K562 (cell line): Measurements from ENCODE around the gene PTPRT. TPM values are rescaled to one million over a fixed set of nuclear protein-coding genes. Genes with fewer than 3 reads are reported as not detected.

Experiments used
- ATAC-seq: fragments of 200-7000 bp; cut with Tn5 transposase; 3 replicates; pipeline ENCODE4 v1.9.1; 2020; ENCODE audit warnings: moderate library complexity
- BruUV-seq: library from RNA; stranded (reverse); fragments of 400-500 nt; replicated peaks from 2 replicates; lab custom pipeline; 2021; lab: Mats Ljungman, UMichigan
- CTCF ChIA-PET: fragments of 300-600 bp; formaldehyde crosslinking; extraction: SDS; loops from one replicate; lab custom pipeline; 2021; ENCODE audit warnings: low intra/inter-chr PET ratio; lab: Yijun Ruan, JAX
- POLR2A ChIA-PET: fragments of 300-600, 350-650 bp; sonication (Branson Sonifier 250); formaldehyde crosslinking; extraction: SDS; loops from one replicate; lab custom pipeline; 2021; ENCODE audit warnings: antibody characterized with exemption, inconsistent platforms; lab: Yijun Ruan, JAX
- DNase-seq, 4 experiments: peaks; one replicate each; pipeline versions ENCODE4 v3.0.0 to v3.0.0-alpha.2; 2011 to 2018; ENCODE audit warnings: low spot score in 3 of 4, mixed read lengths in 3 of 4; ENCODE audit errors: extremely low read depth in 1 of 4
- FAIRE-seq: peaks from 2 replicates; lab custom pipeline; 2011; peaks lifted over from hg19 to GRCh38; lab: Jason Lieb, UNC
- H2AFZ ChIP-seq: 2 replicates; pipeline ENCODE4 v1.6.0; 2011; ENCODE audit warnings: low read depth, low read length, control low read depth, inconsistent platforms
- H3K27ac ChIP-seq: fragments of 200-600 bp; 3 replicates; pipeline ENCODE4 v1.8.0; 2011; ENCODE audit warnings: low read depth, mild to moderate bottlenecking, control low read depth, inconsistent platforms, low read length, moderate library complexity, mixed read lengths; ENCODE audit errors: extremely low read depth
- H3K27me3 ChIP-seq, 2 experiments: fragments of 300-600 bp in 1 of 2; 2 replicates in 1 of 2; 3 replicates in 1 of 2; pipeline versions ENCODE4 v1.6.0 to v1.8.0; 2011; ENCODE audit warnings: inconsistent platforms in 2 of 2, low read length in 2 of 2, mild to moderate bottlenecking in 1 of 2, mixed read lengths in 1 of 2, moderate library complexity in 1 of 2; ENCODE audit not compliant: control insufficient read depth in 2 of 2, insufficient read depth in 2 of 2
- H3K36me3 ChIP-seq: fragments of 300-600 bp; 3 replicates; pipeline ENCODE4 v1.8.0; 2011; ENCODE audit warnings: mild to moderate bottlenecking, low read length, inconsistent platforms; ENCODE audit not compliant: control insufficient read depth, insufficient read depth
- H3K4me1 ChIP-seq, 2 experiments: fragments of 200-600 bp in 1 of 2; replicated peaks in 1 of 2; 2 replicates in 1 of 2; 3 replicates in 1 of 2; pipeline versions ENCODE4 v1.5.1 to v1.8.0; 2011; ENCODE audit warnings: inconsistent platforms in 2 of 2, low read length in 2 of 2, mild to moderate bottlenecking in 1 of 2, mixed read lengths in 1 of 2, moderate library complexity in 1 of 2; ENCODE audit not compliant: control insufficient read depth in 2 of 2, insufficient read depth in 2 of 2
- H3K4me2 ChIP-seq: 2 replicates; pipeline ENCODE4 v1.6.1; 2011; ENCODE audit warnings: low read length, control low read depth, inconsistent platforms, mixed read lengths; ENCODE audit not compliant: insufficient read depth
- H3K4me3 ChIP-seq: fragments of 200-600 bp; sonication (generic), shearing (Covaris generic); 2 replicates; pipeline ENCODE4 v1.5.1; 2016; ENCODE audit warnings: control low read depth, inconsistent platforms
- H3K79me2 ChIP-seq: fragments of 200-600 bp; 3 replicates; pipeline ENCODE4 v1.8.0; 2011; ENCODE audit warnings: low read length, inconsistent platforms; ENCODE audit not compliant: control insufficient read depth, insufficient read depth
- H3K9ac ChIP-seq, 2 experiments: 2 replicates each; pipeline versions ENCODE4 v1.6.0 to v1.6.1; 2011; ENCODE audit warnings: low read depth in 2 of 2, low read length in 2 of 2, control low read depth in 1 of 2, inconsistent platforms in 1 of 2, mild to moderate bottlenecking in 1 of 2, mixed read lengths in 1 of 2; ENCODE audit not compliant: insufficient read depth in 1 of 2
- H3K9me1 ChIP-seq: one replicate; pipeline ENCODE4 v1.6.0; 2011; ENCODE audit warnings: inconsistent platforms, mild to moderate bottlenecking, low read length, moderate library complexity; ENCODE audit not compliant: control insufficient read depth, insufficient read depth
- H3K9me3 ChIP-seq: replicated peaks from 2 replicates; pipeline ENCODE4 v1.5.1; 2011; ENCODE audit warnings: low read depth, low read length, inconsistent platforms; ENCODE audit not compliant: control insufficient read depth, insufficient read depth
- H4K20me1 ChIP-seq: replicated peaks from 2 replicates; pipeline ENCODE4 v1.6.1; 2011; ENCODE audit warnings: low read length, inconsistent platforms, mixed read lengths; ENCODE audit not compliant: control insufficient read depth, insufficient read depth
- CCNT2 ChIP-seq: IDR thresholded peaks from 2 replicates; pipeline ENCODE4 v1.6.1; 2011; ENCODE audit warnings: borderline replicate concordance, low read depth, mild to moderate bottlenecking, moderate library complexity, mixed read lengths, low read length; ENCODE audit not compliant: insufficient read length; ENCODE audit errors: extremely low read depth
- CEBPB ChIP-seq: fragments of 450-650 bp; IDR thresholded peaks from 2 replicates; pipeline ENCODE4 v1.6.1; 2016; ENCODE audit warnings: missing genetic modification characterization, missing compliant biosample characterization
- POLR2G ChIP-seq: fragments of 200-400 bp; formaldehyde crosslinking; IDR thresholded peaks from 2 replicates; pipeline ENCODE4 v1.6.1; 2017; ENCODE audit warnings: low read depth, mild to moderate bottlenecking, antibody characterized with exemption, low read length, moderate library complexity
- RREB1 ChIP-seq: fragments of 250-450 bp; sonication (Bioruptor Pico); IDR thresholded peaks from 2 replicates; pipeline ENCODE4 v1.4.0; 2020
- USF2 ChIP-seq: sonication (generic); formaldehyde crosslinking; IDR thresholded peaks from 2 replicates; pipeline ENCODE4 v1.5.0; 2020; ENCODE audit warnings: missing genetic modification reagents
- ZNF146 ChIP-seq: IDR thresholded peaks from one replicate; pipeline ENCODE4 v1.6.1; 2018; ENCODE audit warnings: missing compliant biosample characterization; ENCODE audit not compliant: unreplicated experiment
- ZNF224 ChIP-seq: sonication (generic); formaldehyde crosslinking; IDR thresholded peaks from 2 replicates; pipeline ENCODE4 v1.8.0; 2022; ENCODE audit warnings: mild to moderate bottlenecking, missing genetic modification reagents
- ZNF431 ChIP-seq: sonication (generic); formaldehyde crosslinking; IDR thresholded peaks from 2 replicates; pipeline ENCODE4 v1.8.0; 2022; ENCODE audit warnings: mild to moderate bottlenecking, missing genetic modification reagents
- ZNF740 ChIP-seq, 3 experiments: fragments of 200-800 bp in 1 of 3; sonication (Bioruptor generic) in 1 of 3; sonication (generic) in 1 of 3; formaldehyde crosslinking in 1 of 3; IDR thresholded peaks; 2 replicates each; pipeline versions ENCODE4 v1.6.1 to v1.8.0; 2016 to 2022; ENCODE audit warnings: mild to moderate bottlenecking in 2 of 3, missing compliant biosample characterization in 2 of 3, missing genetic modification characterization in 2 of 3, missing genetic modification reagents in 1 of 3
- WGBS: fragments of 100-300 bp; shearing (Covaris generic); methylation state at CpG from one replicate; pipeline ENCODE4 v1.1.6; 2016; ENCODE audit warnings: low coverage, mixed read lengths; ENCODE audit not compliant: insufficient coverage; ENCODE audit errors: missing lambda C conversion rate; 5-methylcytosine and 5-hydroxymethylcytosine counted together
- in situ Hi-C: fragments of 300-500 bp; cut with MboI; formaldehyde crosslinking; loops from 4 replicates; pipeline ENCODE4 v1.15.0; 2018; ENCODE audit warnings: inconsistent platforms, mixed read lengths
- intact Hi-C: fragments of 100-400 bp; cut with micrococcal nuclease; formaldehyde crosslinking; loops from 2 replicates; pipeline ENCODE4 v1.14.2; 2022
- polyA plus RNA-seq, 8 experiments: library from polyadenylated mRNA; depleted of rRNA in 4 of 8; stranded (reverse) in 5 of 8; unstranded in 3 of 8; fragments of >200 nt; fragmentation: Nextera tagmentation in 2 of 8; fragmentation: Illumina TruSeq in 1 of 8; extraction: Ambion mirVana in 2 of 8; extraction: Trizol in 1 of 8; gene quantifications; 2 replicates each; pipeline versions ENCODE4 v1.2.1 to v1.2.3, GENCODE V29; 2011 to 2014; ENCODE audit warnings: inconsistent platforms in 1 of 8, missing spikeins in 1 of 8
- total RNA-seq, 7 experiments: library from RNA; depleted of rRNA in 6 of 7; stranded (reverse); fragments of >200 nt in 6 of 7; fragmentation: Illumina TruSeq in 2 of 7; extraction: Trizol in 2 of 7; gene quantifications; 2 replicates each; pipeline versions ENCODE4 v1.2.1 to v1.2.3, GENCODE V29; 2011 to 2021; ENCODE audit warnings: low replicate concordance in 1 of 7

PTPRT gene
- total and polyA plus RNA-seq, 9 of the 15 experiments (the other 6 are each of a cell fraction or from before 2014, with no cell fraction given): not detected

- TF ChIP-seq RREB1 (CRISPR knock-in tag): no peak
- no peak for TF ChIP-seq ZNF431 (CRISPR knock-in tag)
These were observed 580.1 kb downstream of the PTPRT start (continued) for GRCh38 chr20:42609618-42610017.

- no peaks in the 10 kb centered on the region for H3K36me3 ChIP-seq
- H3K4me1 ChIP-seq: no peaks in the 10 kb centered on the region
- H3K9me1 ChIP-seq: no peaks in the 10 kb centered on the region
- intact Hi-C loops (no loop called here), in situ Hi-C loops (no loop called here)
- ChIA-PET CTCF (no interaction called here), POLR2A (no interaction called here)
- H3K79me2 ChIP-seq: no peaks in the 10 kb centered on the region
- WGBS: 2% methylated on average over 12 of the region's 13 CpGs
- no peak for DNase-seq
- H3K9ac ChIP-seq: no peak overlapping the region
- H3K9me3 ChIP-seq: no peaks in the 10 kb centered on the region
- no peak overlapping the region for H3K4me3 ChIP-seq
- ATAC-seq: no peak
- no peak for FAIRE-seq
- TF ChIP-seq POLR2G (no peak), USF2 (CRISPR knock-in tag) (peak; percentile 3; the same call in 1 of the 2 replicates), CEBPB (no peak), ZNF740 (CRISPR knock-in tag; IDR thresholded peaks at IDR 0.05) (no peak), ZNF740 (tag; IDR thresholded peaks at IDR 0.05) (no peak), CCNT2 (no peak), ZNF146 (CRISPR knock-in tag) (no peak), ZNF224 (no peak)
- H3K27me3 ChIP-seq: no peaks in the 10 kb centered on the region
- no peak overlapping the region for H3K4me2 ChIP-seq
- H2AFZ ChIP-seq: no peak overlapping the region
- H4K20me1 ChIP-seq: no peaks in the 10 kb centered on the region
- no peak overlapping the region for H3K27ac ChIP-seq
- no TSS peak for BruUV-seq
These were observed 584.4 kb downstream of the PTPRT start for GRCh38 chr20:42604998-42605956.
